SK-N-MC (cell line): ENCODE results near the gene IFITM2.
"Not testable (repeated sequence)": the region's sequence is repeated elsewhere in the genome, so short reads cannot be mapped to it uniquely, and the experiment has no call there.

Experiments used
- EZH2 ChIP-seq: fragments of 200-600 bp; sonication (generic); IDR thresholded peaks from one replicate; pipeline ENCODE4 v1.6.1; 2017; ENCODE audit warnings: antibody characterized with exemption
- FOXP2 ChIP-seq: optimal IDR thresholded peaks from 2 replicates; pipeline ENCODE3; 2011; ENCODE audit warnings: mild to moderate bottlenecking, moderate library complexity; ENCODE audit not compliant: insufficient read depth; ENCODE audit errors: extremely low read length, control extremely low read depth
- POLR2AphosphoS5 ChIP-seq: IDR thresholded peaks from 2 replicates; pipeline ENCODE4 v1.6.1; 2012; ENCODE audit warnings: mild to moderate bottlenecking, low read depth, low read length, borderline replicate concordance

- not testable (repeated sequence) for TF ChIP-seq EZH2, POLR2AphosphoS5, FOXP2
These were observed 11.7 kb downstream of the IFITM2 start for GRCh38 chr11:319121-319887.
